CD1c-positive myeloid dendritic cell (primary cell): ENCODE measurements around the gene PEX11A.
"Not testable (repeated sequence)": the region's sequence is repeated elsewhere in the genome, so short reads cannot be mapped to it uniquely, and the experiment has no call there.

Experiments
- DNase-seq: peaks from one replicate; pipeline ENCODE4 v3.0.0-alpha.2; 2016; ENCODE audit errors: extremely low spot score

The PEX11A gene, protein sequence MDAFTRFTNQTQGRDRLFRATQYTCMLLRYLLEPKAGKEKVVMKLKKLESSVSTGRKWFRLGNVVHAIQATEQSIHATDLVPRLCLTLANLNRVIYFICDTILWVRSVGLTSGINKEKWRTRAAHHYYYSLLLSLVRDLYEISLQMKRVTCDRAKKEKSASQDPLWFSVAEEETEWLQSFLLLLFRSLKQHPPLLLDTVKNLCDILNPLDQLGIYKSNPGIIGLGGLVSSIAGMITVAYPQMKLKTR

DNA sequence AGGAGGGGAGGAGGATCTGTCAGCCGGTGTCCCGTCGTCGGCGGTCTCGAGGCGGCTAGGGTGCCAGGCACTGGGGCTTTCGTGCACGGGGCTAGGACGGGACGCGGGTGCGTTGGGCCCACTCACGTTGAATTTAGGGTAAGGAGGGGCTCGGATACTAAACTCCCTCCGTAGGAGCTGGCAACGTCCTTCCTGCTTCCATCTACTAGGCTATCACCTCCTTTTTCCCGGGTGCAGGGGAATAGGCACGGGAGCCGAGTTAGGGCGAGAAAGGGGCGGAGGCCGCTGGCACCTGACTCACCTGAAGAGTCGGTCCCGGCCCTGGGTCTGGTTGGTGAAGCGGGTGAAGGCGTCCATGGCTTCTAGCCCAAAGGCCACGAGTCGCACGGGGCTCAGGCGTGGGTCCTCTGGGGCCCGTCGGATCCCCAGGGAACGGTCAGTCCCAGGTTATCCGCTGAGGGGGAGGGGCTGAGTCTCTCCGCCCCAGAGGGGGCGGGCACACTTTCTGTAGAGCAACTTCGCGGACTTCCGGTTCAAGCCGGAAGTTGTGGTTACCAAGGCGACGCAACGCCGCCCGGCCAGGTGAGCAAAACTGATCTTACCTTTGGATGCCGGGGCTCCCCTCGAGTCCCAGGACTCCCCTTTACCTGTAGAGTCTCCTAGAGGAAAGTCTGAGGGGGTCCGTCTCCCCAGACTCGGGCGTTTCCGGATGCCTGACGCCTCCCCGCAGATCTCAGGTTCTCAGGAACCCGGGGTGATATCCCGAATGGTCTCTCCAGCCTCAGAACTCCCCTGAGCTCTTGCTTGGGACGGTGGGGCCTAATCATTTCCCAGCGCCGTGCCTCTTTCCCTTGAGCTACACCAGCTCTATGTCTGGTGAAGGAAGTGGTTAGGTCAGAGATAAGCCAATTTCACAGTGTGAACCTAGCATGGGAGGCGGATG lies at the start of gene PEX11A, which contains the start of gene WDR93:
Gene PEX11A, minus strand, starts transcription at position 479 of the 943 bp plus-strand sequence. Its CDS starts 122 bp downstream, at position 357.
Gene WDR93, plus strand, starts transcription at position 536 of the 943 bp plus-strand sequence. CDS start 10,936 bp downstream, outside the sequence.
- peak; percentile 74 for DNase-seq

DNA sequence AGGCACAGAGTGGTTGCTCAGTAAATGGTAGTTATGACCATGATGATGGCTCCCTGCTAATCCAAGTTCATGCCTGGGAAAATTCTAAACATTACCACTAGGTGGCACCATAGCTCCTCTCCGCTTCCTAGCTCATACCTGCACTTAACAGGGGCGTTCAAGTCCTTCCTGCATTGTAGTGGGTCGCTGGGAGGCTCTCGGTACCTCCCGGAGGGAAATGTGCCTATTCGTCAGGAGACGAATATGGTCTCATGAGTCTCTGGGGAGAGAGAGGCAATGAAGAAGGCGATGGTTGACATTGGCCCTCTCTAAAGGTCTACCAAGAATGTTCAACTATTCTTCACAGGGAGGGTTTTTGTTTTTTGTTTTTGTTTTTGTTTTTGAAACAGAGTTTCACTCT lies 49.6 kb upstream of the PEX11A start:
- peak; percentile 82 for DNase-seq

DNA sequence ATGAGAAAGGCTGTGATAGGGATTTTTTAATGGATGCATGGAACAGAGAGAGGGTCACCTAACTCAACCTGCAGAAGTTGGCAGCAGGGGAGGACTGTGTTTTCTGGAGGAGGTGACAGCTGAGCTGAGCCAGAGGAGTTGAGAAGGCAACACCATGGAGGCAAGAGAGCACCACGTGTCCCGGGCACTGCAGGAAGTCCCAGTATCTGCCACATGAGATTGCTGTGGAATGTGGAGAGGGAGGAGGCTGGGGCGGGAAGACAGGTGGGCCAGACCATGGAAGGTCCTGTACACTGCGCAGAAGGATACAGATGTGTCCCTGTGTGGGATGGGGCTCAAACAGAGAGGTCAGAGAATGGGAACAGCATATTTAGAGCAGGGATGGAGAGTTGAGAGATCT lies 45.2 kb upstream of the PEX11A start:
- DNase-seq = no peak

DNA sequence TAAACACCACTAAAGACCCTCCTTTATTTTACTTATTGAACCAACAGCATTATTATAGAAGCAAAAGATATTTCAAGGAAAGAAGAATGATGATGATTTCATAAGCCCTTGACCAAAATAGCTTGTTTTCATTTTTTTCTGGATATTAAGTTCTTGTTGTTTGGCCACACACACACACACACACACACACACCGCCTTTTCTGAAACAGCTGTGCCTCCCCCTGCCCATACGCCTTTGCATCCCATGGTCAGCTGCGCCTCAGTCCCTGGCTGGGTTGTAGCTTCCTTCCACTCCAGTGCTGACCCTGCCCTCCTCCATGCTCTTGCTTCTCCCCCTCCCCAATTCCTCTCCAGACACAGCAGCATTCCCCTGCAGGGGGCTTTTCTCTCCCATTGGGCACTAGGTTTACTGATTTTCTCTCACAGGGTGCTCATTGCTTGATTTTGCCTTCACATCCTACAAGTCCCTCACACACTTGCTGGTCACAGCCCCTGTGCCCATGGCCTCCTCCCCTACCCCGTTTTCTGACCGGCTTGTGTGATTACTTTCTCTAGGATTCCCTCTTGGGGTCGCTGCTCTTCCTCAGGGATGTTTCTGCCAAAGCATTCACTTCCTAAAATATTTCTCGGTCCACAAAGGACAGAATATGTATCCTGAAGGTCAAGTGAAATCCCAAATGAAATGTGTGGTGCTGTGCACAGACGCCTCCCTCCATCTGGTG lies 42.1 kb upstream of the PEX11A start:
- DNase-seq = no peak

DNA sequence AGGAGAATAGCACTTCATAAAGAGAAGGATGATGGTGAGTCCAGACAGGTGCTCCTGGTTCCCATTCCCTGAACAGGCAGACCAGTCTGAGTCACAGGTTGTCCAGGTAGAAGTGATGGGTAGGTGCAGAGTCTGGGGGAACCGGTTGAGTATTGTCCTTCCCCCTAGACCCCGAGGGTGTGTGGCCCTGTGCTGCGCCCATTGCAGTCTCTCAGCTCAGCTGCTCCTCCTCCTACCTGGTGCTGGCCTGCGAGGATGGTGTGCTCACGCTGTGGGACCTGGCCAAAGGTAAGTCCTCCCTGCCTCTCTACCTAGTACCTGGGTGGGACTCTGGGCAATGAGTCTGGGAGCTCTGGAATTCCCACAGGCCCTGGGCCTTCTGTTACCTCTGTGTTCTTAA lies 40.7 kb upstream of the PEX11A start:
- DNase-seq = no peak

DNA sequence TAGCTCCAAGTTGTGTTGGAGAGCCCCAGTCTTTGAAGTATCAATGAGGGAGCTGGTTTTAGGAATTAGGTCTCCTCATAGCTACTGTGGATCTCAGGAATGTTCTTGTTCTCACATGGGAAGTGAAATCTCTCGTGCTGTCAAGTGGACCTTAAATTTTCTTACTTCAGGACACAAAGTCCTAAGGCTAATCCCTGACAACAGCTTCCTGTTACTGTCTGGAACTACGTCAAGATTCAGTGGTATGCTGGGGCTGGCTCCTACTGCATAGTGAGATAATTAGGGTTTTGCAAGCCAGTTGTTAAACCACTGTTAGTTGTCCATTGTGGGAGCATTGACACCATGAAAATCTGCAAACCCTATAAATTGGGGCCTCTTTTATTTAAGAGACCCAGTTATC lies 37.7 kb upstream of the PEX11A start:
- no peak for DNase-seq

DNA sequence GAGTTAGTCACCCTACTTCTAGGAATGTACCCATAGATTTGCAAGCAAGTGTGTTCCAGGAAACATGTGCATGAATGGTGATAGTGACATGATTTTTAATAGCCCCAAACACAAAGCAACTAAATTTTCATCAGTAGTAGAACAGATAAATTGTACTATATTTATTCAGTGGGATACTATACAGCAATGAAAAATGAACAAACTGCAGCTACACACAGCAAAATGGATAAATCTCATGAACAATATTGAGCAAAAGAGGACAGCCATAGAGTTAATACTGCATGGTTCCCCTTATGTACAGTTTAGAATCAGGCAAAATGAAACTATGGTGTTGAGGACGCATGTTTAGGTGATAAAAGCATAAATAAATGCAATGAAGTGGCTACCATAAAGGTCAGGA lies 34.5 kb upstream of the PEX11A start:
- no peak for DNase-seq

DNA sequence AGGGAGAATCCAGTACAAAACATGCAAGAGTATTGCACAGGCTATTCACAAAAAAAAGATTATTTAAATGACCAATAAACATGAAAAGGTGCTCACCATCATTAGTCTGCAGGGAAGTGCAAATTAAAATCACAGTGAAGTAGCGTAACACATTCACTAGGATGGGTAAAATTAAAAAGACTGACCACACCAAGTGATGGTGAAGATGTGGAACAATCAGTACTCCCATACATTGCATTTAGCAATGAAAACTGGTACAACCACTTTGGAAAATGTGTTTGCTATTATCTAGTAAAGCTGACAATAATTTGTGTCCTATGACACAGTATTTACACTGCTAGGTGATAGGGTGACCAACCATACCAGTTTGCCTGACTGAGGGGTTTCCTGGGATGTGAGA lies 34.1 kb upstream of the PEX11A start:
- DNase-seq = no peak

DNA sequence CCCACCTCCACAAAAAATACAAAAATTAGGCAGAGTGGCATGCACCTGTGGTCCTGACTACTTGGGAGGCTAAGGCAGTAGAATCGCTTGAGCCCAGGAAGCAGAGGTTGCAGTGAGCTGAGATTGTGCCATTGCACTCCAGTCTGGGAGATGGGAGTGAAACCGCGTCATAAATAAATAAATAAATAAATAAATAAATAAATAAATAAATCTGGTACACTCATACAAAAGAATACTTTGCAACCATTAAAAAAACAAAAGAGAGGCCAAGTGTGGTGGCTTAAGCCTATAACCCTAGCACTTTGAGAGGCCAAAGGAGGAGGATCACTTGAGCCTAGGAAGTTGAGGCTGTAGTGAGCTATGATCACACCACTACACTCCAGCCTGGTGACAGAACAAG lies 32.5 kb upstream of the PEX11A start:
- DNase-seq = no peak

DNA sequence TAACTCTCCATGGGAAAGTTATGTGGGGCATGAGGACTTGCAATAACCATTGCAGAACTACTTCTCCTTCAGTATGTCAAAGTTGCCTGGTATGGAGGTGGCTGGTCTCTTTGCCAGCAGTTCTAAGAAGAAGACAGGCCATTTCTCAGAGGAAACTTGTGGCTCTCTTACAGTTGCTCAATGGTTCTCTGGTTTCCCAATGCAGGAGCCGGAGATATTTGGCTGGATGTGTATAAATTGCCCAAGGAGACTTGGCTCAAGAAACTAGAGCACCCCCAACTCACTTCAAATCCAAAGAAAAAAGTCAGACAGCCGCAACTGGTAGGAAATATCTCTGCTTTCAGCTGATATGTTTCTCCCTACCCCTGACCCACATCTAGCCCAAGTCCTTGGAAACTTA lies 24.2 kb upstream of the PEX11A start:
- no peak for DNase-seq

DNA sequence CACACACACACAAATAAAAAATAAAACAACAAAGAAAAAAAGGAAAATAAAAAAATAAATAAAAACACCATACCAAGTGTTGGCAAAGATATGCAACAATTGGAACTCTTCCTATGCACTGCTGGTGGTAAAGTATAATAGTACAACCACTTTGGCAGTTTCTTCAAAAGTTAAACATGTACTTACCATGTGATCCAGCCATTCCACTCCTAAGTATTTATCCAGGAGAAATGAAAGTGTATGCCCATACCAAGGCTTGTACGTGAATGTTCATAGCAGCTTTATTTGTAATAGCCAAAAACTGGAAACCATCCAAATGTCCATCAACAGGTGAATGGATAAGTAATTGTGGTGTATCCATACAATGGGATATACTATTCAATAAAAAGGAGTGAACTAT lies 17.0 kb upstream of the PEX11A start:
- no peak for DNase-seq

DNA sequence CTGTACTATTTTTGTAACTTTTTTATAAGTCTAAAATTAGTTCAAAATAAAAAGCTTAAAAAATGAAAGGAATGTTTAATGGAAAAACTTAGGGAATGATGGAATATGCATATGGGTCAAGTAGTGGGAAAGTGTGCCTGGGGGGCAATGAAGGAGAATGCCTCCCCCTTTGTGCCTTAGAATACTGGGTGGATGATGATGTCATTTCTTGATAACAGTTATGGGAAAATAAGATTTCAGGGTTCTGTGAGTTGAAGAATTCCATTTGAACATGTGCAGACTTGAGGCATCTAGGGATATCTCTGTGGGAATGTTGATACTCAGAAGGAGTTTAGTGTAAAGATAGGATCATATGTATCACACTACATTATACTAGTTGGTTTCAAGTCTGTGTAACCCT lies 13.9 kb upstream of the PEX11A start:
- no peak for DNase-seq

DNA sequence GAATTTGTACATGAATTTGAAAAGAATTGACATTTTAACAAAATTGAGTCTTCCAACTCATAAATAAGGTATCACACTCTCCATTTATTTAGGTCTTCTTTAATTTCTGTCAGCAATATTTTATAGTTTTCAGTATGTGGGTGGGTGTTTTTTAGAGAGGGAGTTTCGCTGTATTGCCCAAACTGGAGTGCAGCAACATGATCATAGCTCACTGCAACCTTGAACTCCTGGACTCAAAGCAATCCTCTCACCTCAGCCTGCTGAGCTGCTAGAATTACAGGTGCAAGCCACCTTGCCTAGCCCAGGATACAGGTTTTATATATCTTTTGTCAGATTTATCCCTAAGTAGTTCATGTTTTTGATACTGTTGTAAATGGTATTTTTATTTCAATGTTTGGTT lies 4.6 kb upstream of the PEX11A start:
- DNase-seq = no peak

DNA sequence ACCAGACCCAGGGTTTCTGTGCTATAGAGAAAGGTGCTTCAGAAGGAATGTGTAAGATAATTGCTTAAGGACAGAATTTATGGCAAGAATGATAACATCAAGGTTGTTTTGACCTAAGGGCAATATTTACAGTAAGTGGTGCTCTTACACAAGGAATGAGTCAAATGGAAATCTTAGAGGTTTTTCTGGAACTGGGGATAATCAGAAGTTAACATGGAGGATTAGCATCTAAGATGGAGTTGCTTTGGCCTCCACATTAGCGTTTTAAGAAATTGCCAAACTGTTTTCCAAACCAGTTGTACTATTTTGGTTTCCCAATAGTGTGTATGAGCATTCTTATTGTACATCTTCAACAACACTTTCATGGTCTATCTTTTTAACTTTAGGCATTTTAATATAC lies 3.1 kb upstream of the PEX11A start:
- DNase-seq = no peak

DNA sequence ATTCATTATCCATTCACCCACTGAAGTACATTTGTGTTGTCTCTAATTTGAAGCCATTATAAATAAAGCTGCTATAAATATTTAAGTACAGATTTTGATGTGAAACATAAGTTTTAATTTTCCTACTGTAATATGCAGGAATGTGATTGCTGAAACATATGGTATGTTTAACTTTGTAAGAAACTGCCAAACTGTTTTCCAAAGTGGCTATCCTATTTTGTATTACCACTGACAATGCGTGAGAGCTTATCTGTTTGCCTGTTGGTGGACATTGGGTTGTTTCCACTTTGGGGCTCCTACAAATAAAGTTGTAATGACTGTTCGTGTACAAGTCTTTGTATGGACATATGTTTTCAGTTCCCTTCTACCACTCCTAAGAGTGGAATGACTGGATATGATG lies 2.5 kb upstream of the PEX11A start:
- no peak for DNase-seq

DNA sequence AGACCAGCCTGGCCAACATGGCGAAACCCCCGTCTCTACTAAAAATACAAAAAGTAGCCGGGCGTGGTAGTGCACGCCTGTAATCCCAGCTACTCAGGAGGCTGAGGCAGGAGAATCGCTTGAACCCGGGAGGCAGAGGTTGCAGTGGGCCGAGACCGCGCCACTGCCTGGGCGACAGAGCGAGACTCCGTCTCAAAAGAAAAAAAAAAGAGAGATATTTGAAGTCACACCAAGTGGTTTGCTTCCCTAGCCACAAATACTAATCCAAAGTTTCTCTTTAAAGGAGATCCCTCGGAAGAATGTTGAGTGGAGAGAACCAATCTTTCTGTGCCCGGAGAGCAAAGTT lies 651 bp downstream of the PEX11A start:
- not testable (repeated sequence) for DNase-seq

DNA sequence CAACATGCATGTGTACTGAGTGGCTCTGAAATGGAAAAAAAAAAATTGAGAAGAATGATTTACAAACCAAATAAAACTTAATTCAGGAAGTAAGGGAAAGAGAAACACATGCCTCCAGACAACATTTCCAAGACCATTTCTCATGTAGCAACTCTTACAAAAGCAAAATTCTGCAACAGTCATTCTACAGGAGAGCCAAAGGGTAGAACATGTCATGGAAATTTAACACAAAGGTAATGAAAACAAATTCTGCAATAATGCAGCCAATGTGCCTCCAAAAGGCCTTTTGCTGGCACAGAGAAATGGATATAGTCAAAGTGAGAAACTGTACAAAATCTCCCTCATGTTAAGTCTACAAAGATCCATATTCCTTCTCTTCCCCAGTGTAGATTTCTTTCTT lies 4.0 kb downstream of the PEX11A start:
- DNase-seq = no peak

DNA sequence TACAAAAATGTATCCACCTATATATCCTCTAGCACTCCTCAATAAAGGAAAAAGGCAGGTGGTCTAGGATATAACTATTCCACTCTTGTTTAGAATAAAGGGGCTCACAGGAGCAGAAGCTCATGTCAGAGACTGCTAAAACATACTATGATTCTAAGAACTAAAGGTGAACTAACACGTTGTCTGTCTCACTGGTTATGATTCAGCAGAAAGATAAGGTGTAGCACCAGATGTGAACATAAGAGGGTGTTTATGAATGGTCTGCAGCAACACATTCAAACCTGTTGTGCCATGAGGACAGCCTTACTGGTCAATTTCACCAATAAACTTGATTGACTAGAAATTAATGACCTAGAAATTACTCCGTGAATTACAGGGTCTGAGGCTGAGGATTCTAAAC lies 4.6 kb downstream of the PEX11A start:
- DNase-seq = no peak

DNA sequence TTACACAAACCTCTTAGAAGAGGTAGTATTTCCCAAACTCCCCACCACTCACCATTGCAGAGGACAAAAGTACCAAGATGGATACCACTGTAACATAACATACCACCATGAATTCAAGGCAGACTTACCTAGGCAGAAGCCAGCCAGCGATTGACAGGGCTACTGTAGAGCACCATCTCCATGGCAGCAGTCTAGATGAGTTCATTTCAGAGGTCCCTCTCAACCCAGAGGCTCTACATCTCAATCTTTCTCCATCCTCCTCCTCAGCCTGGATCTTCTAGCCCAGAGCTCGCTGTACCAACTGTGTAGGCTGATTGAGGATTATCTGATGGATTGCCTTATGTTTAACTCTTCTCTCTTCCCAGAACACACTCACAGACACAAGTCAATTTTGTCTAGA lies 9.4 kb downstream of the PEX11A start:
- no peak for DNase-seq

DNA sequence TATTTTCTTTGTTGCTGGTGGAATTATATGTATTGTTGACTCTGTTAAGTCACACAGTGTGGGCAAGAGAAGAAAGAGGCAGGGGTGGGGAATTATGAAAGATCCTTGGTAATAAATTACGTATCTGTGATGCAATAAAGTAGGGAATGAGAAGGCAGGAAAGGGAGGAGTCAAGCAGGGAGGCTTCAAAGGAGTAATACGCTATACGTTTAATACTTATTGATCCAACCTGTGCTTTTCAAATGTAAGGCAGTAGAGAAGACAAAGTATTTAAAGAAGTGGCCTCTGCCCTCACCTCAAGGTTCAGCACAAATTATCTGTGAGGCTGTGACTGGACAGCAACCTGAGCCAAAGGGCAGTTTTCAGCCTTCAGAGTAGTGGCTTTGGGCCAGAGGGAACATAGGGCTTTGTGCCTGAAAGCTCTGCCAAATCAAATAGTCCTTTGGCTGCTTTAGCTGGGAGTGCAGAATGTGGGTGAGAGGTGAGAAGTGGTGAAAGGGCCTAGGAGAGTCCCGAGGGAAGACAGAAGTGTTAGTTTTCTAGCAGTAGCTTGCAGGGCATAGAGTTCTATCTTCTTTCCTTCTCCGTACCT lies 10.2 kb downstream of the PEX11A start:
- no peak for DNase-seq

DNA sequence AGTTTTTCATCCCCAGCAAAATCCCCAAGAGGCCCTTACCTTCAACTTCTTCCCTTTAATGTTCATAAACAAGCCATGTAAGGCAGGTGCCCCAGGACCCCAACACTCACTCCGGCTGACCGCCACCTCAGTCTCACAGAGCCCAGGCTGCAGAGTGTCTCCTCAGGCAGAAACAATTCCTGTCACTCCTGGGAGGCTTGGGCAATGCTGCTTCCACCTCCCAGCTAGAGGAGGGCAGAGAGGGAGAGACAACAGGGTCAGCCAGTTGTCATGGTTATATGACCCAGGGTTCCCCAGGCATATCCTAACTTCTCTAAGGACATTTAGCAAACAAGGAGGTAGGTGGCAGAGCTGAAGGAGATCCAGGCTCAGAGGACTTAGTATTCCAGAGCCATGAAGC lies 11.3 kb downstream of the PEX11A start, which contains the start of gene PLIN1:
Gene PLIN1, minus strand, starts transcription at position 156 of the 400 bp plus-strand sequence. CDS start 1,878 bp downstream, outside the sequence.
- no peak for DNase-seq

DNA sequence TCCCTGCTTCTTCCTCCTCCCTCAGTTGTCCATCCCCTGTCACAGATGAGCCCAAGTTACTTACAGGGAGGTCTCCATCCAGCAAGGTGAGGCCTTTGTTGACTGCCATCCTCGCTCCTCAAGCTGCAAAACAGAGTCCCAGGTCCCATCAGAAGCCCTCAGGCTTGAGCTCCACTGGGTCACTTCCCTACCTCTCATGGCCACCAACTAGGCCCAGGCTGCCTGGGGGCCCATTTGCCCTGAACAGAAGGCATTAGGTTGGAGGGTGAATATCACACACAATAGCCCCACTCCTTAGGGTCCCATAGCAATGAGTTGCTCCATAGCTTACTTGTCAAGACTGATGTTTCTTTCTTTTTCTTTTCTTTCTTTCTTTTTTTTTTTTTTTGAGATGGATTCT lies 13.2 kb downstream of the PEX11A start:
- DNase-seq = no peak
